ENCODE data around the gene SMTNL2.

The SMTNL2 gene

DNA sequence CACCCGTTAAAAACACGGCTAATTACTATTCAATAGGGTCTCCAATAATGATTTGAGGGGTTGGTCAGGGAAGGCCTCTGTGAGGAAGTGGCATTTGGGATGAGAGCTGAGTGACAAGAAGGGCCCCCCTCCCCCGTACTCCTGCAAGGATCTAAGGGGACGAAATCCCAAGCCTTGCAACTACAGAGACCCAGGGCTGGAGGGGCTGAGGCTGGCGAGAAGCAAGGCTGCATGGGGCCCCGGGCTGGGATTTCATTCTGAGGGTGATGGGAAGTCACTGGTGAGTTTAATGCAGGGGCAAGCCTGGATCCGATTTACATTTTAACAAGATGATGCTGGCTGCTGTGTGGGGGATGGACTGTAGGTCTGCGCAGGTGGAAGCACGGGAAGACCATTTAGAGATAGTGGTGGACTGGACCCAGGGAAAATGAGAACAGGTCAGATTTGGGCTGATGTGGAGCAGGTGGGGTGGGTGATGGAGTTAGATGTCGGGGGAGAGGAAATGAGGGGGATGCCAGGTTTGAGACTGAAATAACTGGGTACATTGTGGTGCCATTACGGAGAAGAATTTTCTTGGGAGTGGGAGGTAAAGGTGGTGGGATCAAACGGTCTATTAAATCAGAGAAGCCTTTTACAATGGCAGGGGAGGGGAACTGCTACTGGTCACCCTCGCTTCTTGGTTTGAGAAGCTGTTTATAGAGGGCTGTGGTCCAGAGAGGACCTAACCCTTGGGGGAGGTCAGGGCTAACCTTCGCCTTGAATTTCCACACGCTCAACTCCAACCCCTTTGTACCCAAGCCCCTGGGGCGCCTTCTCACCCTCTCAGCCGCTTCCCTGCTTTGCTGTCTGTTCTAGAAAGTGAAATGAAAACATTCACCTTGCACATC is 28.2 kb upstream of the SMTNL2 start:
- Histone ChIP-seq H3K27me3 (ENCODE audit: control insufficient read depth, insufficient read depth, low read length) (no peaks in the 10 kb centered on the region), H3K9ac (peak overlapping the region; percentile 69), H3K27ac (peak overlapping the region; percentile 83), H3K79me2 (no peaks in the 10 kb centered on the region), H3K4me1 (peaks cover 7% of the 10 kb centered on the region), H3K9me3 (ENCODE audit: control insufficient read depth, low read length) (no peaks in the 10 kb centered on the region), H2AFZ (peak overlapping the region; percentile 100), H3K4me3 (ENCODE audit: low read depth, low read length) (peak overlapping the region; percentile 89), H3K36me3 (ENCODE audit: control insufficient read depth, insufficient read depth, low read length) (no peaks in the 10 kb centered on the region), H3K4me2 (ENCODE audit: low read length) (peak overlapping the region; percentile 87)
- TF ChIP-seq CTCF (IDR thresholded peaks at IDR 0.05): no peak

DNA sequence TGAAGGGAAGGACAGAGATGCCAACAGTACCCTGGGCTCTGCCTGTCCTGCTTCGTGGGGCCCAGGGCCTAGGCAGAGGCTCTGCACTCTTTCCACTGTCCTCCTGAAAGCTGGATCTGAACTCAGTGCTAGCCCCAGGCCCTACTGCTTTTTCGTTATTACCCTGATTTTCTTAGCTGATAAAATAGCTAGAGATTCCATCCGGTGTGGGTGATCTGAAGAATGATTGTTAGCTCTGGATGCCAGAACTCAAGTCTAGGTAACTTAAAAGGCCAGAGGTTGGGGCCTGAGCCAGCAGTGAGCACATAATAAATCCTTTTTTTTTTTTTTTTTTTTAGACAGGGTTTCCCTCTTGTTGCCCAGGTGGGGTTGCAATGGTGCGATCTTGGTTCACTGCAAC is 27.3 kb upstream of the SMTNL2 start:
- peaks cover 7% of the 10 kb centered on the region for H3K4me1 ChIP-seq
- no peak for TF ChIP-seq CTCF (IDR thresholded peaks at IDR 0.05)

GRCh38 chr17:4557626-4558346 is 26.5 kb upstream of the SMTNL2 start:
- H3K4me2 ChIP-seq (ENCODE audit: low read length): no peak overlapping the region
- H3K27ac ChIP-seq: no peak overlapping the region
- peaks cover 7% of the 10 kb centered on the region for H3K4me1 ChIP-seq
- no peaks in the 10 kb centered on the region for H3K9me3 ChIP-seq (ENCODE audit: control insufficient read depth, low read length)
- H3K79me2 ChIP-seq: no peaks in the 10 kb centered on the region
- no peak overlapping the region for H2AFZ ChIP-seq
- no peak overlapping the region for H3K9ac ChIP-seq
- no peaks in the 10 kb centered on the region for H3K27me3 ChIP-seq (ENCODE audit: control insufficient read depth, insufficient read depth, low read length)
- no peaks in the 10 kb centered on the region for H3K36me3 ChIP-seq (ENCODE audit: control insufficient read depth, insufficient read depth, low read length)
- no peak for TF ChIP-seq CTCF (IDR thresholded peaks at IDR 0.05)
- no peak overlapping the region for H3K4me3 ChIP-seq (ENCODE audit: low read depth, low read length)

More for the DNA sequence above, 27.3 kb upstream of the SMTNL2 start:
- Histone ChIP-seq H3K4me3 (ENCODE audit: low read depth, low read length) (no peak overlapping the region), H3K9ac (no peak overlapping the region), H3K27ac (no peak overlapping the region), H2AFZ (peak overlapping the region; percentile 7), H3K36me3 (ENCODE audit: control insufficient read depth, insufficient read depth, low read length) (no peaks in the 10 kb centered on the region), H3K27me3 (ENCODE audit: control insufficient read depth, insufficient read depth, low read length) (no peaks in the 10 kb centered on the region), H3K79me2 (no peaks in the 10 kb centered on the region), H3K9me3 (ENCODE audit: control insufficient read depth, low read length) (no peaks in the 10 kb centered on the region), H3K4me2 (ENCODE audit: low read length) (no peak overlapping the region)

- Histone ChIP-seq H3K27me3 (ENCODE audit: control insufficient read depth, insufficient read depth, low read length) (no peaks in the 10 kb centered on the region), H3K36me3 (ENCODE audit: control insufficient read depth, insufficient read depth, low read length) (no peaks in the 10 kb centered on the region), H3K4me3 (ENCODE audit: low read depth, low read length) (no peak overlapping the region), H3K79me2 (no peaks in the 10 kb centered on the region), H3K9ac (no peak overlapping the region), H3K4me1 (peaks cover 7% of the 10 kb centered on the region), H3K9me3 (ENCODE audit: control insufficient read depth, low read length) (no peaks in the 10 kb centered on the region), H3K4me2 (ENCODE audit: low read length) (no peak overlapping the region), H3K27ac (no peak overlapping the region), H2AFZ (no peak overlapping the region)
- TF ChIP-seq CTCF (IDR thresholded peaks at IDR 0.05): no peak
These were observed 25.9 kb upstream of the SMTNL2 start for GRCh38 chr17:4558347-4558971.

Measured in parathyroid adenoma (tissue), 2 donors.